Activated CD4-positive, alpha-beta T cell treated with anti-CD3 and anti-CD28 coated beads, Interleukin-2, amount 50 U/mL, for 4 hours (primary cell): ENCODE results near the gene SMIM21.

ENCODE experiments used
- DNase-seq, 2 experiments: peaks; one replicate each; pipeline ENCODE4 v3.0.0-alpha.2; 2020

The SMIM21 gene

GRCh38 chr18:75427603-75428002, at the start of gene SMIM21:
Gene SMIM21, minus strand, starts transcription at chr18:75427703. Its CDS starts 140 bp downstream, at chr18:75427563.
- DNase-seq, result no peak

GRCh38 chr18:75475228-75475627, 47.7 kb upstream of the SMIM21 start:
- DNase-seq, result no peak

- no peak for DNase-seq
These were observed 46.8 kb upstream of the SMIM21 start for GRCh38 chr18:75474332-75474731.

- no peak for DNase-seq
These were observed 45.8 kb upstream of the SMIM21 start for GRCh38 chr18:75473316-75473715.

GRCh38 chr18:75472906-75473305, 45.4 kb upstream of the SMIM21 start:
- DNase-seq, result no peak

- DNase-seq, result no peak
These were observed 44.9 kb upstream of the SMIM21 start for GRCh38 chr18:75472396-75472795.

- DNase-seq, result no peak
These were observed 44.3 kb upstream of the SMIM21 start for GRCh38 chr18:75471850-75472249.

GRCh38 chr18:75467851-75468250, 40.3 kb upstream of the SMIM21 start:
- no peak for DNase-seq

GRCh38 chr18:75467281-75467795, 39.8 kb upstream of the SMIM21 start:
- no peak for DNase-seq

GRCh38 chr18:75464356-75464755, 36.9 kb upstream of the SMIM21 start:
- no peak for DNase-seq

- DNase-seq, result no peak
These were observed 34.8 kb upstream of the SMIM21 start for GRCh38 chr18:75462178-75462832.

GRCh38 chr18:75456199-75456631, 28.7 kb upstream of the SMIM21 start:
- DNase-seq, result peak; percentile 60 to 68

GRCh38 chr18:75455249-75456198, 28.0 kb upstream of the SMIM21 start:
- DNase-seq, result no peak

GRCh38 chr18:75454022-75454795, 26.7 kb upstream of the SMIM21 start:
- DNase-seq, result no peak

- no peak for DNase-seq
These were observed 23.4 kb upstream of the SMIM21 start for GRCh38 chr18:75450906-75451305.

GRCh38 chr18:75441896-75442295, 14.4 kb upstream of the SMIM21 start:
- no peak for DNase-seq

- no peak for DNase-seq
These were observed 11.8 kb upstream of the SMIM21 start for GRCh38 chr18:75439348-75439747.

GRCh38 chr18:75438891-75439290, 11.4 kb upstream of the SMIM21 start:
- DNase-seq, result no peak

GRCh38 chr18:75437979-75438378, 10.5 kb upstream of the SMIM21 start:
- DNase-seq, result no peak

GRCh38 chr18:75433098-75433497, 5.6 kb upstream of the SMIM21 start:
- no peak for DNase-seq

- no peak for DNase-seq
These were observed 2.5 kb upstream of the SMIM21 start for GRCh38 chr18:75429975-75430374.

- no peak for DNase-seq
These were observed 987 bp upstream of the SMIM21 start for GRCh38 chr18:75428490-75428889.

GRCh38 chr18:75422341-75422910, 5.1 kb downstream of the SMIM21 start:
- DNase-seq, result no peak
